Caco-2 (cell line): ENCODE measurements around the gene CEBPG. TPM values are rescaled to one million over a fixed set of nuclear protein-coding genes. Genes with fewer than 3 reads are reported as not detected.

Experiments used
- BruUV-seq: library from RNA; stranded (reverse); fragments of 400-500 nt; replicated peaks from 2 replicates; lab custom pipeline; 2021; lab: Mats Ljungman, UMichigan
- CTCF ChIA-PET: fragments of 300-600 bp; sonication (Branson Sonifier 250); formaldehyde crosslinking; loops from one replicate; lab custom pipeline; 2022; ENCODE audit warnings: antibody characterized with exemption; lab: Charles Lee
- POLR2A ChIA-PET: fragments of 300-600 bp; sonication (Branson Sonifier 250); formaldehyde crosslinking; loops from one replicate; lab custom pipeline; 2022; ENCODE audit warnings: antibody characterized with exemption; lab: Charles Lee
- DNase-seq, 2 experiments: peaks; one replicate each; pipeline versions ENCODE4 v3.0.0 to v3.0.0-alpha.2; 2020 to 2022
- H3K27me3 ChIP-seq: replicated peaks from 2 replicates; pipeline ENCODE4 v1.6.0; 2011; ENCODE audit warnings: low read length; ENCODE audit not compliant: control insufficient read depth, insufficient read depth
- H3K36me3 ChIP-seq: 2 replicates; pipeline ENCODE4 v1.5.1; 2011; ENCODE audit warnings: low read length; ENCODE audit not compliant: control insufficient read depth, insufficient read depth
- H3K4me1 ChIP-seq: fragments of 250-450 bp; sonication (Bioruptor Pico); 2 replicates; pipeline ENCODE4 v1.5.1; 2020; ENCODE audit warnings: mild to moderate bottlenecking
- H3K4me3 ChIP-seq: 2 replicates; pipeline ENCODE4 v1.5.1; 2011; ENCODE audit warnings: low read depth, mild to moderate bottlenecking, control low read depth, low read length
- H3K9me3 ChIP-seq: fragments of 250-450 bp; sonication (Bioruptor Pico); 2 replicates; pipeline ENCODE4 v1.5.1; 2020; ENCODE audit warnings: mild to moderate bottlenecking, moderate library complexity
- H3K27ac Mint-ChIP-seq: one replicate; pipeline ENCODE4 v1.8.0; 2022; ENCODE audit warnings: mixed read lengths; ENCODE audit not compliant: unreplicated experiment
- H3K27me3 Mint-ChIP-seq: one replicate; pipeline ENCODE4 v1.8.0; 2022; ENCODE audit warnings: mixed read lengths; ENCODE audit not compliant: insufficient read depth, unreplicated experiment
- H3K36me3 Mint-ChIP-seq: one replicate; pipeline ENCODE4 v1.8.0; 2022; ENCODE audit warnings: mild to moderate bottlenecking, mixed read lengths; ENCODE audit not compliant: insufficient read depth, unreplicated experiment
- H3K4me1 Mint-ChIP-seq: one replicate; pipeline ENCODE4 v1.8.0; 2022; ENCODE audit warnings: low read depth, mixed read lengths; ENCODE audit not compliant: unreplicated experiment
- H3K4me3 Mint-ChIP-seq: one replicate; pipeline ENCODE4 v1.8.0; 2022; ENCODE audit warnings: mild to moderate bottlenecking, moderate library complexity, mixed read lengths; ENCODE audit not compliant: unreplicated experiment
- H3K9me3 Mint-ChIP-seq: one replicate; pipeline ENCODE4 v1.8.0; 2022; ENCODE audit warnings: mixed read lengths; ENCODE audit not compliant: unreplicated experiment
- CTCF ChIP-seq, 2 experiments: fragments of 200-600 bp in 1 of 2; IDR thresholded peaks; 1 replicate in 1 of 2; 2 replicates in 1 of 2; pipeline versions ENCODE4 v1.5.1 to v1.8.0; 2011 to 2022; ENCODE audit warnings: antibody characterized with exemption in 1 of 2, control low read depth in 1 of 2, inconsistent platforms in 1 of 2, low read depth in 1 of 2, low read length in 1 of 2, mild to moderate bottlenecking in 1 of 2, moderate library complexity in 1 of 2; ENCODE audit not compliant: insufficient read depth in 1 of 2, severe bottlenecking in 1 of 2, unreplicated experiment in 1 of 2
- intact Hi-C: fragments of 100-400 bp; cut with micrococcal nuclease; formaldehyde crosslinking; loops from one replicate; pipeline ENCODE4 v1.10.0; 2022; ENCODE audit not compliant: unreplicated experiment
- total RNA-seq: library from RNA; stranded (reverse); gene quantifications from 2 replicates; pipeline ENCODE4 v1.2.3, GENCODE V29; 2022

Gene CEBPG
- total RNA-seq, 1 experiment from 2014 or later, result 79.4 TPM

GRCh38 chr19:33401683-33402420, 28.3 kb downstream of the CEBPG start:
- no peak overlapping the region for H3K4me3 ChIP-seq
- H3K9me3 ChIP-seq, result no peaks in the 10 kb centered on the region
- ChIA-PET POLR2A (interaction anchor here (2.4 kb wide), 1 partner anchor 28 kb away, joined by 20 read pairs; the partner anchor contains the start of gene CEBPG), CTCF (no interaction called here)
- peaks cover 41% of the 10 kb centered on the region for H3K4me1 Mint-ChIP-seq
- no peaks in the 10 kb centered on the region for H3K27me3 ChIP-seq
- intact Hi-C loops, result loop anchor here (2.0 to 5.0 kb wide), 2 partner anchors 109 to 260 kb away; no protein-coding TSS in a partner anchor
- no peaks in the 10 kb centered on the region for H3K27me3 Mint-ChIP-seq
- peaks cover 3% of the 10 kb centered on the region; the same call in 1 of the 2 replicates for H3K36me3 ChIP-seq
- no peak overlapping the region for H3K4me3 Mint-ChIP-seq
- TF ChIP-seq CTCF (IDR thresholded peaks at IDR 0.05; ENCODE audit: insufficient read depth in 1 of 2, low read depth in 1 of 2, low read length in 1 of 2, severe bottlenecking in 1 of 2, unreplicated experiment in 1 of 2), result no peak
- peaks cover 50% of the 10 kb centered on the region for H3K4me1 ChIP-seq
- H3K9me3 Mint-ChIP-seq, result no peaks in the 10 kb centered on the region
- H3K27ac Mint-ChIP-seq, result peak overlapping the region; percentile 84
- peak in 1 of 2 experiments; percentile 37 for DNase-seq
- no TSS peak for BruUV-seq
- peaks cover 38% of the 10 kb centered on the region for H3K36me3 Mint-ChIP-seq

GRCh38 chr19:33402421-33403220, 29.1 kb downstream of the CEBPG start:
- H3K27me3 Mint-ChIP-seq, result no peaks in the 10 kb centered on the region
- no peaks in the 10 kb centered on the region for H3K27me3 ChIP-seq
- peaks cover 38% of the 10 kb centered on the region for H3K36me3 Mint-ChIP-seq
- intact Hi-C loops, result loop anchor here (1.0 to 5.0 kb wide), 8 partner anchors 29 to 260 kb away; partner anchors contain the start of genes CEBPA and CEBPG
- H3K4me3 Mint-ChIP-seq, result no peak overlapping the region
- POLR2A ChIA-PET, result interaction anchor here (0.9 to 2.4 kb wide), 6 partner anchors 29 to 161 kb away, joined by 3 to 21 read pairs (median 5); partner anchors contain the start of genes CEBPA and CEBPG
- peak overlapping the region; percentile 84 for H3K27ac Mint-ChIP-seq
- peaks cover 41% of the 10 kb centered on the region for H3K4me1 Mint-ChIP-seq
- H3K9me3 ChIP-seq, result no peaks in the 10 kb centered on the region
- no peak overlapping the region for H3K4me3 ChIP-seq
- BruUV-seq, result TSS peak; percentile 42
- peaks cover 50% of the 10 kb centered on the region for H3K4me1 ChIP-seq
- H3K9me3 Mint-ChIP-seq, result no peaks in the 10 kb centered on the region
- peaks cover 3% of the 10 kb centered on the region; the same call in 1 of the 2 replicates for H3K36me3 ChIP-seq
- TF ChIP-seq CTCF (IDR thresholded peaks at IDR 0.05; ENCODE audit: insufficient read depth in 1 of 2, low read depth in 1 of 2, low read length in 1 of 2, severe bottlenecking in 1 of 2, unreplicated experiment in 1 of 2), result peak in 1 of 2 experiments; percentile 0
- CTCF ChIA-PET, result interaction anchor here (0.8 to 4.5 kb wide), 7 partner anchors 19 to 375 kb away, joined by 4 to 33 read pairs (median 6); partner anchors contain the start of genes CEBPA and CEBPG
- DNase-seq, result peak; percentile 31 to 36
